KBM-7 (cell line): ENCODE results near the gene FBXO28.
"Not testable (repeated sequence)": the region's sequence is repeated elsewhere in the genome, so short reads cannot be mapped to it uniquely, and the experiment has no call there.

ENCODE experiments used
- DNase-seq: peaks from one replicate; pipeline ENCODE4 v3.0.0-alpha.2; 2015
- in situ Hi-C: fragments of 300-500 bp; cut with MboI; formaldehyde crosslinking; loops from 2 replicates; pipeline ENCODE4 v1.14.3; 2020; ENCODE audit warnings: low sequenced_read_pairs, low pct_unique_long_range_greater_than_20kb, mixed read lengths

Gene FBXO28

DNA sequence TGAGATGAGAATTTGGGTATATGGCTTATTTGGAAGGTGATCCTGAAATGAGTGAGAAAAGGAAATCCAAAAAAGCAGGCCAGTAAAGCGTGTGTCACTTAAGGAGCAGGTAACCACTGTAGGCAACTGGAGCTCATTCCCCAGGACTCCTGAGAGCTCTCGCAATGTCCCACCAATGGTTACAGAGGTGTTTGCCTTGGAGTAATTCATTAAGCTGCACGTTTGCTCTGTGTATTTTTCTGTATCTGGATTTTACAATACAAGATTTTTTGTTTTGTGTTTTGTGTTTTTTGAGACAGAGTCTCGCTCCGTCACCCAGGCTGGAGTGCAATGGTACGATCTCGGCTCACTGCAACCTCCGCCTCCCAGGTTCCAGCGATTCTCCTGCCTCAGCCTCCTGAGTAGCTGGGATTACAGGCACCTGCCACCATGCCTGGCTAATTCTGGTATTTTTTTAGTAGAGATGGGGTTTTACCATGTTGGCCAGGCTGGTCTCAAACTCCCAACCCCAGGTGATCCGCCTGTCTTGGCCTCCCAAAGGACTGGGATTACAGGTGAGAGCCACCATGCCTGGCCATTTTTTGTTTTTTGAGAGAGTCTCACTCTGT is 92.1 kb downstream of the FBXO28 start:
- in situ Hi-C loops, DNase-seq: not testable (repeated sequence)

DNA sequence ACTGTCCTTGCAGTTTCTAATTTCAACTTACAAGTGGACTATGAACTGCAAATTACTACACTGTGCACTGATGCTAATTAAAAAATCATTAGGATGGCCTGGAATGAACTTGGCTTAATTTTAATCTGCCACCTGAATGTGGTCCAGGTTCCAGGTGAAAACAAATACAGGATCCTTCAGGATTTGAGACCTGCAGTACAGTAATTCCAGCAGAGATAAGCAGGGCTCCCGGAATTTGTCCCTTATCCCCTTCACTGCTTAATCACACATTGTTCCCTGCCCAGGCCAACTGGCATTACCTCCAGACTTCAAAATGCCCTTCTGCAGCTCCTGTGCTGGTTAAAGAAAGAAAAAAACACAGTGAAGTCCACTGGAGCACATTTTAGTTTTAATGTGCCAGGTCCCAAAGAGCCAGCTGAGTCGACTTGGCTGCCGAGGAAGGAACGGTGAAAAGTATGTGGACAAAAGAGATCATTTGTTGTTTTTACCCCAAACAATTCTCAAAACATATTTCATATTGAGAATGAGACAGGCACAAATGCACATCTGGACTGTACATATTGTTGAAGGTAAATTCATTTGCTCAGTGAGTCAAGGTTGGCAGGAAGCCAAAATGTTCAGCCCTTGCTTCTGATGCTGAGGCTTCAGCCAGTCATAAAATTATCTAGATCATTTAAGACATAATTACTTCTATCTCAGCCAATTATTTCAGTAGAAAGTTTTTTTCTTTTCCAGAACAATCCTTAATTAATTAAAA is 97.5 kb downstream of the FBXO28 start:
- no peak for DNase-seq
- in situ Hi-C loops = no loop called here
